Activated gamma-delta T cell treated with Interleukin-2 at 50 U/mL for 16 hours (primary cell): Measurements from ENCODE around the gene ENOX2.
"Not testable (repeated sequence)": the region's sequence is repeated elsewhere in the genome, so short reads cannot be mapped to it uniquely, and the experiment has no call there.

ENCODE experiments used
- DNase-seq: peaks from one replicate; pipeline ENCODE4 v3.0.0-alpha.2; 2020

ENOX2 gene

DNA sequence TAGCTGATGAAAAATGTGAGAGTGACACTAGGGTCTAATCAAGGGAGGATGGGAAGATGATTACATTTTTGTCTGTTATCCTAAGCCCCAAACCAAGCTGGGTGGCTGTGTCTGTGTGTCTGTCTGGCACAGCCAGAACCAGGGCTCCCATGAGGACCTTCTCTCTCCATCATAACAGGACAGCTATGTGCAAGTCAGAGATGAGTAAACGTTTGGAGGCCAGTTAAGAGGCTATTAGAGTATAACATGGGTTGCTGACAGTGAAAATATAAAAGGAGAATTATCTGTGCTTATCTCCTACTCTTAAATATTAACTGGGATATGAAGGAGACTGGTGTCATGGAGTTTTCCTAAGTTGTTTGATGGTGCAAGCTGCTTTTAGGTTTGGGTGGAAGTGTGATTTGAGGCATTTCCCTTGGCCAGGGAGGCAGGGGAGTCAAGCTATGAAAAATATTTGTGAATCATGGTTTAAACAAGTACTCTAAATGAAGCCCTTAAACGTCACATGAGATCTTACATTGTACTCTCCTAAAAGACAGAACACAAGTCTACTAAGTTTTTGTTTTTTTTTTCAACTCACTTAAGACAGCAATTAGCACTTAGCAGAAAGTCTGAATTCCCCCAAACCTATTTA, 156.2 kb downstream of the ENOX2 start:
- no peak for DNase-seq

DNA sequence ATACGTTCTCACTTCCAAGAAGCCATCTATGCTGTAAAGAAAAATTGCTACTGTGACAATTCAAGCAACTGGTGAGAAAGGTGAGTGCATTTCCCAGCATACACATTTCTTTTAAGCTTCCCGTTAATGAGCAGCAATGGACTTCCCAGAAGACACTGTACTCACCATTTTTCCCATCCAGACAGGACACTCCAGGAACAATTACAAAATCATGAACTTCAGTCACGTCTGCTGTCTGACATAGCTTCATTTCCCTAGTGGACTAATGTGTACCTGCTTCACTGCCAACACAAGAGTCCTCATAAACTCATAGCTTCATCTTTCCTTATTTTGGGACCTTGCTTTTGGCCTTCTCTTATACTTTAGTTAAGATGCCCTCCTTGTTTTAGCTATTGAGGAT, 156.9 kb downstream of the ENOX2 start:
- DNase-seq: no peak

DNA sequence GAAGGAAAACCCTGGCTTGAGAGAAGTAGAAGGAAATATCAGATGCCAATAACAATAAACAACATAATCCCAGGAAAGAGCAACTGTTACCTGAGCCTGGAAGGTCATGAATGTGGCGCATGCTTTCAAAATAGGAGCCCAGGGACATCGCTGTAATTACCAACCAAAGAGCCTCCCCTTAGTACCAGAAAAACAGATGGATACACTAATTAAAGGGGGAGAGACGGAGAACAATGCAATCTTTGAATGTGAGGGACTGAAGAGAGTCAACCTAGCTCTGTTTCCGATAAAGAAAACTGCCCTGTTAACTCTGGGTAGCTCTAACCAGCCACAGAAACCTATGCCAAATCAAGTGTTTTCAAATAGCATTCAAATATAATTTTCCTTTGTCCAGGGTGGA, 161.4 kb downstream of the ENOX2 start:
- DNase-seq: no peak

DNA sequence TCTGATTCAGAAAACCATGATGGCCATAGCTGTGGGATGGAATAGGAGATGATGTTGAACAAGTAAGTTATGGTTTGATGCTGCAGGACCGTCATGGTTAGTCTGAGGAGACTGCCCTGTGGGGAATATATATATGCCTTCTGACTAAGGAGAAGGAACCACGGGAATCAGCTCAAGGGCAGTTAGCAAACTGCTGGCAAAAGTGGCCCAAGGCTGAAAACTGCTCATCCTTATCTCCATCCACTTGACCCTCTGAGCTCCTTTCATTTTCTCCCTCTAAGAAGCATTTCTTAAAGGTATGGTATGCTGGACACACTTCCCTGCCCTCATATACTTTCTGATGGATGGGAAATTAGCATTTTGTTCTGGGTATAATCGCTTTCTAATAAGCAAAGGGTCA, 161.9 kb downstream of the ENOX2 start:
- no peak for DNase-seq

DNA sequence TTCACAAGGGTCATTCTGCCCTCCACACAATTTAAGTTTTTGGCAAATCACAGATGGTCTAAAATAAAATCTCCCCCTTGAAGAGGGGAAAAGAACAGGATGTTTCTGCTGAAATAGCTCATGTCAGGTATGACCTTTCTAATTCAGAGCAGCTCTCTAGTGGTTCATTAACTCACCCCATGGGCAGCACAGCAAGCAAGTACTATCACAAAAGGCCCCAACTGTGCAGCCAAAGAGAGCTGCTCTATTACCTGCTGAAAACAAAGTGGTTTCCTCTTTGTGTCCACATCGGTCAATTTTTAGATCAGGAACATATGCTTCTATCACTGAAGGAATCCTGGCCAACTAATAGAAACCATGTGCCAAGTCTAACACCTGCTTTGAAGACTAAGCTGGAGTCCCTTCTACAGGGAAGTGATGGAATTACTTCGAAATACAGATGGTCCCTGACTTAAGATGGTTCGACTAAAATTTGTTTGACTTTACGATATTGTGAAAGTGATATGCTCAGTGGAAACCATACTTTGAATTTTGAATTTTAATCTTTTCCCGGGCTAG, 164.3 kb downstream of the ENOX2 start:
- DNase-seq: no peak

DNA sequence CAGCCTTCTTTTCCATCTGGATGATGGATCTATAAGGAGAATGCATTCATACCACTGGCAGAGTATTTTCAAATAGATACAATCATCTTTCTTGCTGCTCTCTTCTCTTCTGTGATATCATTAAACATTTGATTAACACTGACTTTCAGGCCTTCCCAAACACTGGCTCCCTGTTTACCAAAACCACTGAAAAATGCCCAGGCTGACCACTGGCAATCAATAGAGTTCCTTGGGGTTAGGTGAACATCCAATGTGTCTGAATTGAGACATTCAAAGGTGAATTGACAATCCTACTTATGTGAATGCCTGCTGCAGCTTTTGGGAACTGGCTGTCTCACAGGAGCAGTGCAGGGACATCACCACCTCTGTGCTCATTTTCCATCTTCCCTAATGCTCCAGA, 168.3 kb downstream of the ENOX2 start:
- DNase-seq: no peak

DNA sequence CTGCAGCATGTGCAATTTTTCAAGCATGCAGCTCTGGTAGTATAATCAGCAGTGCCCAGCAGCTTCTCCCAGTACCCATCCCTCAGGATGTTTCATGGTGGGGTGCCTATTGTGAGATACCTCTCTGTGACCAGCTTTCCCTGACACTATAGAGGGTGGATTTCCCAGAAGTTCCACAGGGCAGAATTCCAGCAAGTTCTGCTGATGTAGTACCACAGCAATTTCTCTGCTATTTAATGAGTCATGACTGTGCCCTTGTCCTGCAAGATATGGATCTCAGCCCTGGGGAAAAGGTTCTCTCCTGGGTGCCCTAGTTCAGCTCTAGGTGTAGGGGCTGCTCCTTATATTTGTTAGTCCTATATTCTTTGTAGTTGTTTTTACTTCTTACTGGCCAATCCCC, 174.8 kb downstream of the ENOX2 start:
- no peak for DNase-seq

DNA sequence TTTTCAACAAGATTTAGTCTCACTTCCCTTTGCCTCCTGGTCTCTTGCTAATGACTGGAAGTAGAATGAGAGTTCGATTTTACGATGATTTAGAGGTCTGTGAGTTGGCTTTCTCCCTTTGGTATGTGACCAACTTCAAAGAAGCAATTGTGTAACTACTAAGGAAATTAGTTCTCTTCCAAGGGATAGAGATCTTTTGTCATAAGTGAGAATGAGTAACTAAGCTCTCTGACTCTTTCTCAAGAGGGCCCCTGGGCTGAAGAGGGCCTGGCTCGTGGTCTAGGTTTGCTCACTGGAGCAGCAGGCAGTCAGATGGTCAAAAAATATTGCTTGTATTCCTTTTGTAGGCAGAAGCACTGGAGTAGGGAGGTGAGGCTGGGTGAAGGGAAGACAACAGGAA, 176.3 kb downstream of the ENOX2 start:
- DNase-seq: no peak

DNA sequence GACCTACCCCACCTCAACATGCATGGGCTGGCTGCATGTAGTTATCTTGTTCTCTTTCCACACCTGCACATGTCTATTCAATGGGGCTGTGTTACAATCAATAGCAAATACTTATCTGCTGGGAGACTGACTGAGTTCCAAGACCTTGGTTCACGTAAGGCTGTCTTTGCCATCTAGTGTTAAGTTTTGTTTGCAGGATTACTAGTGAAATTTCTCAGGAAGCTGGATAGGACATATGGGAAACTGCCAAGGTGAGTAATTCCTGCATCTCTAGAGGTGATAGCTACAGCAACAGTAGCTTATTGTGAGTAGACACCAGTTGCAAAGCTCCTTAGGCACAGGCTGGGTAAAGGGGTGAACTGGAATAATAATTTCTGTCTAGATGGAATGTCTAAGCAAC, 177.5 kb downstream of the ENOX2 start:
- DNase-seq: no peak

DNA sequence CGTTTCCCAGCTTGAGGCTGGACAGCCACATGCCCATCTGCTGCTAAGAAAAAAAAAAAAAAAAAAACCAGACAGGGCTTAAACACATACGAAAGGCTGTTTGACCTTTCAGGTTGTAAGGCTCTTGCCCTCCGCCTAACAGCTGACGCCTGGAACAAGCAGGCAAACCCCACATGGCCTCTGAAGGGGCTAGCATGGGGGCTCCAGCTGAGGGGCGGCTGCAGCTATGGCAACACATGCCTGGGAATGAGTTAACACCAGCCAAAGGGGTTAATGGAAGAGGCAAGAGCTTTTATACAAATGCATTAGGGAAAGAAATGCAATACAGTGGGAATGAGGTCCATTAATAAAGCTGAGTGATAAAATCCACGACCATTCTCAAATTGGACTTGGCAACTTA, 183.6 kb downstream of the ENOX2 start:
- no peak for DNase-seq

DNA sequence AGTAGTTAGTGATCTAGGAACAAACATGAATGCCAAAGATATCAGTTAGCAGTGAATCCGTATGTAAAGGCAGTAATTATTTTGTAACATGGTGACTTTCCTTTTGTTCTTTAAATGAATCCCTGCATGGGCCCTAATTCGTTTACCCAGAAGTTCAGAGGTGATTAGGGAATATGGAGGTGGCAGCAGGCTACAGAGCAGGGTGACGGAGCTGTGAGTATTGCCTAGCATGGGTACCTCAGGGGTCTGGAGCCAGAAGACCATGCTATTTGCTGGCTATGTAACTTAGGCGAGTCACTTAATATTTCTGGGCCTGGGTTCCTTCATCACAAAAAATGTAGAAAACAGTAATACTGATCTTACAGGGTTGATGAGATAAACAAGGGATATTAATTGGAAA, 184.9 kb downstream of the ENOX2 start:
- no peak for DNase-seq

DNA sequence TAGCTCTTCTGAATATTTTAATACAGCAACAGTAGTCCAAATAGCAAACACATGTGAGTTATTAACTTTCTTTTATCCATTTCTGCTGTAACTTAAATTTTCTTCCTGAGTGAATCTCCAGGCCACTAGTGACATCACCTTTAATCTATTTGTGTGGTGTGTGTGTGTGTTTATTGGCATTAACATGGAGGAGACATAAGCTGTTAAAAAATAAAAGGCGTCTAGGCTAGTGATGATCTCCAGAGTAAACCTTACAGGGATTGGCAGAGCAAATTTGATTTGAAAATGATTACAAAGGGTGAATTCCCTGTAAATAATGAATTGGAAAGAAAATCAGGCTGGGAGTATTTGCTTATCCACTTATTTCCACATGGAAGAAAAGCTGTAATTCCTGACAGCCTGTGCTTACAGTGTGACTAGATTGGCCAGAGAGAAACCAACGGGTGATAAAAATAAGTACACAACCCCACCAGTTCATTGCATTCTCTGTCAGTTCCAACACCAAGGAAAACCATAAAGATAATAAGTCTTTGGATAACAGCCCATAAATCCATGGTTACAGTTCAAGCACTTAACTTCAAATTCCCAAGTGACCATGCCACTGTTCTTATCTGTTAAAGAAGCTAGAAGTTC, 186.1 kb downstream of the ENOX2 start:
- no peak for DNase-seq

DNA sequence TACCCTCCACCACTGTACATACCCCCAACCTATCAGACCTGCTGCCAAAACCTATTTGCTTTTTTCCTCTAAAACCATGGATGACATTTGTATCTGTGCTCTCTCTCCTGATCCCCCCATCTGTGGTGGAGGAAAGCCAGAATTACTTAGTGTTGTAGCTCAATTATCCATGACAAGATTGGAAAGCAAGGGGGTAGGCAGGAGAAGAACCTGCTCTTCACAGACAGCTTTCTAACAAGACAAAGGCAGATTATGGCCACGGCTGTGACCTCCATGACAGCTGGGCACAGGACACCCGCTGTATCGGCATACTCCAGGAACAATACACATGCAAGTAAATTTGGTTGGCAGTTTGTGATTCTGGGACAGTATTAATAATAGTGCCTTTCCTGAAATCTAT, 186.7 kb downstream of the ENOX2 start:
- DNase-seq: no peak

DNA sequence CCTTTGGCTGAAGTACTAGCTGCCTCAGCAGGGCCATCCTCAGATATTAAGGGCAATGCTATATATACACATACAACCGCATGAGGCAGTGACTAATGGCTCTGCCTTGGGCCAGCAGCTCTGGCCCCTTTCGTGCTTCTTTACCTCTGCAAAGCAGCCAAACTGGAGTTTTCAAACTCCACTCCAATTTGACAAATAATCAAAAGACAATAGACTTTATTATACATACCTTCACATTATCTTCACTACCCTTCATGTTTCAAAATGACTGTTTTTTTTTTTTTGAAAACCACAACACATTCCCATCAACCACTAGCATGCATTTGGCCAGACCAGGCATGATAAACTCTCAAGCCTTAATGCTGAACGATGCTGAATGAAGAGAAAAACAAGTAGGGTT, 187.7 kb downstream of the ENOX2 start:
- no peak for DNase-seq

DNA sequence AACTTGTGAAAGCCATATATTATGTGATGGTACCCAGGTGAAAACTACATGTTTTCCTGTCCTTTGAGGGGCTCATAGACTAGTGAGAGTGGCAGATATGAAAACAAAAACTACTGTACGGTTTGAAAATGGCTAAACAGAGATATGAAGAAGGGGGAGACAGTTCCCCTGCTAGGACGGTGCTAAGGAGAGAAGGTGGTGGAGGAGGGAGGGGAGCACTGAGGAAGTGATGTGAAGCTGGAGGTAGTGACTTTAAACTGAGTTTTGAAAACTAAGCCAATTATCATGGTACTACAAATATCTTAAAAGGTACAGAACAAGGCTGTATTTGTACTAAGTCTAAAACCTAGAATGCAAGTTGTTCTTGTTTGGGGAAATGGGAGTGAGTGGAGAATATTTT, 188.3 kb downstream of the ENOX2 start:
- no peak for DNase-seq

DNA sequence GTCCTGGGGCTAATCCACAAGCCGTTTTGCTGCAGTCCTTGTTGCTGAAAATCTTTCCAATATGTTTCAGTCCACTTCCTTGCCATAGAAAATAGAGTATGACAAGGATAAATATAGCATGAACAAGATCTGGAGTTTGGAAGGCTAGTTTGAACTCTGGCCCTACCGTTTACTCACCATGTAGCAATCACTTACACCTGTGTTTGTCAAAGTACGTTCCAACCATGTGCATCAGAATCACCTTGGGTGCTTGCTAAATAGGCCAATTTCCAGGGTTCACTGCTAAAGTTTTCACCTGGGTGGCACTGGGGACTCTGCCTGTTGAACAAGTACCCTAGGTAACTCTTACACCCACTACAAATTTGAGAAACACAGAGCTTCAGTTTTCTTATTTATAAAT, 188.9 kb downstream of the ENOX2 start:
- no peak for DNase-seq

DNA sequence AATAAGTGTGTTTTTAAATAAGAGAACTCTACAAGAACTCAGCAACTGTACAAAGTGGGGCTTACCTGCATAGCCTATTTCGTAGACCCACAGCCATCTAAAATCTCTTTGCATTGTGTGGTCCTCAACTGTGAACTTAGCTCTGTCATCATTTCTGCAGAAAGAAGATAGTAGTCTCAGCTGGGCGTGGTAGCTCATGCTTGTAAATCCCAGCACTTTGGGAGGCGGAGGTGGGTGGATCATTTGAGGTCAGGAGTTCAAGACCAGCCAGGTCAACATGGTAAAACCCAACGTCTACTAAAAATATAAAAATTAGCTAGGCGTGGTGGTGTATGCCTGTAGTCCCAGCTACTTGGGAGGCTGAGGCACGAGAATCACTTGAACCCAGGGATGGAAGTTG, 193.8 kb downstream of the ENOX2 start:
- not testable (repeated sequence) for DNase-seq

DNA sequence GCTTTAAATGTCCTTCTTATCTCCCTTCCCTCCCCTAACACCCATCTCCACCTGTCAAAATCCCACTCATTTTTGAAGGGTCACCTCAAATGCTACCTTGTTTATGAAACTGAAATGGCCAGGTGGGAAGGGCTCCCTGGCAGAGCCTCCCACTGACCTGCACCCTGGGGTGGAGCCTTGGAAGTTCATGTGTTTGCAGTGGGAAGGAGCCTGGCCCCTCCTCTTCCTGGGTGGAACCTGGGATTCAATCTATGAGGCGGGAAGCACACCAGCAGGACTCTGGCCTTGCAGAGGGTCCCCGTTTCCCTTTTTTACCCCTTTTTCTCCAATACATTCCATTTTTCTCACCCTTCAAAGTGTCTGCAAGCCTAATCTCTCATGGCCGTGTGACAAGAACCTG, 197.4 kb downstream of the ENOX2 start:
- no peak for DNase-seq

DNA sequence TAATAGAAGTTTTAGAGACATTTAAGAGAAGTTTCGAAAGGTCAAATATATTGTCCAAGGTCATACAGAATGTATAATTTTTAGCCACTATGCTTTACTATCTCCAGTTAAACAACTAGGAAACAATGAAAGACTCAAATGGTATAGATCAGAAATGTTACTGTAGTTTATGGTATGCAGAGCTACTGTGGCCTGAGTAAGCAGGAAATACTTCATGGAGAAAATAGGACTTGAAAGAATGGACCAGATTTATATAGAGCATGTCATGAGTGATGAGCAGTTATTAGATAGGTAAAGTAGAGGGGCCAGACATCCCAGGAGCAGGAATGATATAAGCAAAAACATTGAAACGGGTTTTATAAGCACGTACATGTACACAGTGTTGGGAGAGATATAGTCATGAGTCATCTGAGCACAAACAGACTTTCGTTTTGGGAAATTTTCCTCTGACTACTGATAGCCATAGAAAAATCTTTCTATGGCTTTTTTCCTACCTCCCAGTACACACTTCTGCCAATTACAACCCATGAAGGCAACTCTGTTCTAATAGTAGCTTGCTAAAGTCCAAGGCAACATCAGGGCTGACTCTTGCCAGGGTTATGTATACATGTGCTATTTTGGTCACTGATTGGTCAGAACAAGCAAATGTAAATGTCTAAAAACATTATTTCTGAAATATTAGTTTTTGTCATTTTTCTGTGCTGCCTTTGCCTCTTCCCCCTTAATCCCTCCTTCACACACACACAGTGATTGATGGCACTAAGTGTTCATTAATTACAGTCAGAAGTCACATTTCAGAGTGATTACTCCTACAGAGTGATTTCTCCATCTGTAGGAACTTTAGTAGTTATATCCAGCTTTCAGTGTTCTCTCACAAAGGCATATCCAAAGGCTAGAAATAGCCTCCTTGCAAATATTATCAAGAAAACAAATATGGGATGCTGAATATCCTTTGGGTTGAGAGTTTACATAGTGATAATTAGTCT, 198.7 kb downstream of the ENOX2 start:
- no peak for DNase-seq

DNA sequence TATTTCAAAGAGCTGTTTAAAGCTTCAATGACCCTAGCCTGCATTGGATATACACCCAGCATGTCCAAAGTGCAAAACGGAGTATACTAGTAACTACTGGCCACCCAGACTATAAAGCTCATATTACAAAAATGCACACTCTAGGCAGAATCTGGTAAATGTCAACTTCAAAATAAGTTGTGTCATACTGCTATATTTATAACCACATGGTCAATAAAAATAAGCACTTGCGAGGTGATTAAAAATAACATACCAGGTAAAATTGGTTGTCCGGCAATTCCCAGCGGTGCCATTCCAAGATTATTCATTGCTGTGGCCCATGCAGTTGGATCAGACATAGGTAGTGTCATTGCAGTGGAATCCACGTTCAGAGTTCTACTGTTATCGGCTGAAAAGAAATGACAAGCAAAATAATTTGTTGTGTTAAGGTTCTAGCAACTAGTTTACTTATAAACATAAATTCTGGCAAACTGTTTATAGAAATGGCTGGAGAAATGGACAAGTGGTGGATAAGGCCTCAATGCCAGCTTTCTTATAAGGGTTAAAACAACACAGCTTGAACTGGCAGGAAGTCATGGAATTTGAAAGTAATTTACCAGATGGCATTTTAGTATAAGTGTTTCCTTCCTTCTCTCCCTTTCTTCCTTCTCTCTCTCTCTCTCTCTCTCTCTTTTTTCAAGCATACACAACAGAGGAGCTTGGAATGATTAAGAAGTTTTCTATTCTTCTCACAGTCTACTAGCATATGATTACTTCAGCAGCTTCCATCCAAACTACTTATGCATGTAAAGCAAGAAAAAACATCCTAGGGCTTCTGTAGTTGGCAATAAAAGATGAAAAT, 199.9 kb downstream of the ENOX2 start:
- no peak for DNase-seq

DNA sequence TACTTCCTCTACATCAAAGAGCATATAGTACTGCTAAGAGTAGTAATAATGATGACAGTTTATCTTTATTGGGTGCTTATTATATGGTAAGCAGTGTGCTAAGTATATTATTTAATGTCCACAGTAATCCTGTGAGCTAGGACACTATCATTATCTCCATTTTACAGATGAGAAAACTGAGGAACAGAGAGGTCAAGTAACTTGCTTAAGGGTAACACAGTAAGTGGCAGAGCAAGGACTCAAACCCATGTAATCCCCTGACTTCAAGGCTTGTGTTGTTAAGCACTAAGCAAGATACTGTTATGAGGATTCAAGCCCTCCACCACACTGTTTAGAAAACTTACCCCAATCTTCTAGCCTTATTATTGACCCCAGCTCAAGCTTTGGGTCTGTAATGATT, 202.4 kb downstream of the ENOX2 start:
- no peak for DNase-seq

DNA sequence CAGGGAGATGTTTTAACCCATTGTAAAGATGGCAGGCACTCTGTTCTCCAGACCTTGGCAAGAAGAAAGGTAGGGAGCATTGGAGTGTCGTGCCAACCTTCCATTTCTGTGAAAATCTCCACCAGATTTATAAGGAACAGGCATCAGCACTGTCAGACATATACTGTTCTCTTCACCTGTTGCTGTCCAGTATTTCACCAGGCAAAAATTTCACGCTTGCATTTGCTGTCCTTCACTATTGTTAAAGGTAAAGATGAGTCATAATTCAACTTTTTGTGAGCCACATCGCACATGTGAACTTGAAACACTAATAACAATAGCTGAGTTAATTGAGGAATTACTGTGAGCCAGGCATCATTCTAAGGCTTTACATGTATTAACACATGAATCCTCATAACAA, 203.4 kb downstream of the ENOX2 start:
- no peak for DNase-seq

DNA sequence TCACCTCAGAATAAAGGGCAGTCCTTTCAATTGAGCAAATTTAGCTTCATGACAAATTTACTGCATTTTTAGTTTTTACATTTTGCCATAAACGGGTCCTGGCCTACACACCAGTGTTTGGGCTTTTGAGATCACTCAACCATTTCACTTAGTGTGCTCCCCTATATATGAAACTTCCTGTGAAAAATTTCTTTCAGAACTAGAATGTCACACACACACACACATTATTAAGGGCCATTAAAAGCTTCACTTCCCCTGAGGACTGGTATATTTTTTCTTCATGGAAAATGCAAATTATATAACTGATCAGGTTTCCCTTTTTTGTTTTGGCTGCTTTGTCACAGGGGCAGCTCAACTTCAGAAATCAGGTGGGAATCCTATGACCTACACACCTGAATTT, 206.5 kb downstream of the ENOX2 start:
- DNase-seq: no peak
